GM18861 (cell line): Measurements from ENCODE around the gene PLA2G3.

Experiments
- ATAC-seq: cut with Tn5 transposase; IDR thresholded peaks from one replicate; pipeline ENCODE4 v1.9.1; 2021; ENCODE audit not compliant: unreplicated experiment

PLA2G3 gene

DNA sequence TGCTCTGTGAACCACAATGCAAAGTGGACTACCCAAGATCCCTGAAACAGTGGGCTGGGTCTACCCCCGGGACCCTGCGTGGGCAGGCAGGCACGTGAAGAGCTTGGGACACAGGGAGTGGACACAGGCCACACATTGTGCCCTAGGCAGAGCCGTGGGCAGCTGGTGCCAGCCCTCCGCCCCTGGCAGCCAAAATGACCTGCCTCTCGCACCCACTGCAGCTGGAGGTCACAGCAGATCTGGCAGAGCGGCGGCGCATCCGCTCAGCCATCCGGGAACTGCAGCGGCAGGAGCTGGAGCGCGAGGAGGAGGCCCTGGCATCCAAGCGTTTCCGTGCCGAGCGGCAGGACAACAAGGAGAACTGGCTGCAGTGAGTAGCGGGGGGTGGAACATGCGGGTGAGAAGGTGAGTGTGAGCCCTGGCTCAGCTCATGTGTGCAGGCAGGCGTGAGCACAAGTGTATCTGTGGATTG, 52.5 kb downstream of the PLA2G3 start:
- no peak for ATAC-seq

DNA sequence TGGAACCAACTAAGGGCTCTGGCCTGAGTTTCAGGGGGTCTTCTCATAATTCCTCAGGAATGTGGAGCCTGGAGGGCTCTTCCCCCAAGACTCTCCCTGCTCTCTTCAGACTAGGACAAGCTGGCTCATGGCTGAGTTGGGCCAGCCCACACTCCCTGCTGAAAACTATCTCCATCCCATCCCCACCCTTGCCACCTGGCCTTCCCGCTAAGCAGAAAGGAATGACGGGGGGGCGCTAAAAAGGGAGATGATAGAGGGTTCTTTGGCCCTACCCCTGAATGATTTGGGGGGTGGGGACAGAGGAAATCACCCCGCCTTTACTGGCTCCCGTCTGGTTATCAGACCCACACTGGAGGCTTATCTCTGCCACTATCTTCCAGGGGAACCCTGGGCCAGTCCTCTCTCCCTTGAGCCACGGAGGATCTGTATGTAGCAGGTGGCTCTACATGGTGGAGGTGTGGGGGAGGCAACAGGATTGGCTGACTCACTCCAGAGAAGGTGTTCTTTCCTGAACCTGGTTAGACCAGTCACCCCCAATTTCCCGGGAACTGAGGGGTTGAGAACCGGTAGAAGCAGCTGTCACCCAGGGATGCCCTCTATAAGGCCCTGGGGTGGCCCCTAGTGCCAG, 53.5 kb downstream of the PLA2G3 start:
- ATAC-seq: no peak

DNA sequence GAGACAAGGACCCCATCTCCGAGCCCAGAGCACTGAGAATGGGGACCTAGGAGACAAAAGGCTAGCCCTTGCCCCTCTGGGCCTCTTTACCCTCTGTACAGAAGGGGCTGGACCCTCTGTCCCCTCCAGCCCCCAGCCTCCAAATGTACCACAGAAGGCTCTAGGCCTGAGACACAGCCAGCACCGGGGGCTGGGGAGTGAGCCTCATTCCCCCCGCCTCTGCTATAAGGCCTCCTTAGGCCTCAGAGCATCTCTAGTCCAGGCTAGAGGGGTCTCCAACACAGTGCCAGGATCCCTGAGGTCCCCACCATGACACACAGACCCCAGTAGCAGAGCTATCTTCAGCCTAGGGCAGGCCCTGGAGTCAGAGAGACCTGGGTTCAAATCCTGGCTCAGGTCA, 54.4 kb downstream of the PLA2G3 start:
- ATAC-seq: no peak

DNA sequence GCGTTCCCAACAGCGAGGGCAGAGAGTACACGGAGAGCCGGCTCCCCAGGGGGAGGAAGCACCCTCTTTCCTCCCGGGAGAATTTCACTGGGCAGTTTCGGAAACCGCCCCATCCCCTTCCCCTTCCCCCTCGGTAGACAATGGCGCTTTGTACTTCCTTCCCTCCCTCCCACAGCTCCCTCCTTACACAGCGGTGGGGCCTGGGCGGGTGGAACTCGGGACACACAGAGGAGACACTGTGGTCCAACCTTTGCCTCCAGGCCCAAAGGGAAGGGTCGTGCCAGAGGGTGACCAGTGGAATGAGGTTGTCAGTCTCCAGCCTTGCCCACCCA, 54.8 kb downstream of the PLA2G3 start:
- no peak for ATAC-seq

DNA sequence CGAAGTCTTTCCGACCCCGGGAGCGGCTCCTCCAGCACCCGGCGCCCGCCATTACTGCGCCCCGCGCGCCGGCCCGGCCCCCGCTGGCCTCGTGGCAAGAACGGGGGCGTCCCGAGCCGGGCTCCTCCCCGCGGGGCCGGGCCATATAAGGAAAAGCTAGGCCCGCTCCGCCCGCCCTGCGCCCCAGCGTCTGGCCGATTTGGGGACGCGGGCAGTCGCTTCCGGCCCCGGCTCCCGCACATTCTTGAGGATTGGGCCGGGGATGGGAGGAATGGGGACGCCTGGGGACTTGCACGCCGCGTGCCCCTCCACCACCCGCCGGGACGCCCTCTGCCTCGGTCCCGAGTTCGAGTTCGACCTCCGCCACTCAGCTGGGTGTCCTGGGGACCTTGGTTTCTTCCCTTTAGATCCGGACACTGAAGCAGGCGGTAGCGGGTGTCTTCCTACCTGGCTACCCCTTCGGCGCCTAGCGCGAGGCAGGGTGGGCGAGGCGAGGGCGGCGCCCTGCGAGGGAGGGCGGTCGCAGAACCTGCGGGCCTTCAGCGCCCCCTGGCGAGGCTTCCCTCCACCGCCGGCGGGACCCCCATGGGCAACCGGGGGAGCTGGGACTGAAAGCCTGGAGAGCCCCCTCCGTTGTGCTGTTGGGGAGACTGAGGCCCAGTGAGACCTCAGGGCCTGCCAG, 55.4 kb downstream of the PLA2G3 start:
- ATAC-seq: peak; percentile 37
